ENCODE measurements around the gene SCLT1. TPM values are rescaled to one million over a fixed set of nuclear protein-coding genes. Genes with fewer than 3 reads are reported as not detected.

Gene SCLT1
- total and polyA plus RNA-seq, 2 of the 4 experiments (the other 2 are of a cell fraction): 4.9 to 7.7 TPM

DNA sequence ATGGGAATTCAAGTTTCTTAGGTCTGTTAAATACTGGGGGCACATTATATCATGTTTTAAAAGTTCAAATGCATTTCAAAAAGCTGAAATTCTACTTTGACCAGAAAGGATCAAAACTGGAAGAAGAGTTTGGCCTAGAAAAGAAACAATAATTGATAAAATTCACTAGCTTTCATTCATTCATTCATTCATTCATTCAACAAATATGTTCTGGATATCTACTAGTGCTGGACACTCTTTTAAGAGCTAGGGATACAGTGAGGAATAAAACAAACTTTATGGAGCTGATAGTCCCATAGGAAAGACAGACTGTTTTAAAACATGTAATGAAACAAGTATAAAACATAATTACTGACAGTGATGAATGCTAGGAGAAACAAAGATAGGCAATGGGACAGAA, 177.8 kb downstream of the SCLT1 start:
- Histone ChIP-seq H3K36me3 (ENCODE audit: control insufficient read depth, insufficient read depth, low read length) (no peaks in the 10 kb centered on the region), H2BK15ac (ENCODE audit: low read depth, low read length) (no peak overlapping the region), H3K14ac (replicated peaks; ENCODE audit: low read depth, low read length) (no peak overlapping the region), H2BK5ac (ENCODE audit: low read depth, low read length, poor library complexity, severe bottlenecking) (no peak overlapping the region), H4K91ac (ENCODE audit: insufficient read depth, low read depth, low read length) (no peak overlapping the region), H3K9me1 (ENCODE audit: insufficient read depth, low read length) (no peaks in the 10 kb centered on the region), H2AFZ (replicated peaks; ENCODE audit: low read length, poor library complexity) (no peak overlapping the region), H3K18ac (ENCODE audit: low read depth, low read length) (no peak overlapping the region), H3K9me3 (ENCODE audit: control insufficient read depth, insufficient read depth, low read length) (no peaks in the 10 kb centered on the region), H2AK5ac (ENCODE audit: low read depth, low read length) (no peak overlapping the region), H4K5ac (ENCODE audit: low read depth, low read length) (no peak overlapping the region), H3K23ac (ENCODE audit: low read depth, low read length) (no peak overlapping the region), H3K4ac (ENCODE audit: low read depth, low read length) (no peak overlapping the region), H3K27me3 (ENCODE audit: control insufficient read depth, insufficient read depth, low read length) (no peaks in the 10 kb centered on the region), H4K8ac (ENCODE audit: low read depth in 2 of 2, low read length in 2 of 2) (no peak overlapping the region), H3K27ac (ENCODE audit: insufficient read depth, low read length) (no peak overlapping the region), H2BK20ac (ENCODE audit: low read depth, low read length) (no peak overlapping the region), H3K4me2 (ENCODE audit: low read depth, low read length) (no peak overlapping the region), H3K79me1 (ENCODE audit: low read depth in 1 of 2, low read length in 2 of 2) (peaks cover 0 to 4% of the 10 kb centered on the region in 2 experiments; a peak in 1 of 4 replicates), H3K4me1 (ENCODE audit: control insufficient read depth, insufficient read depth, low read length) (no peaks in the 10 kb centered on the region), H2BK120ac (ENCODE audit: low read depth, low read length) (no peak overlapping the region), H3K9ac (ENCODE audit: low read depth, low read length) (no peak overlapping the region), H4K20me1 (ENCODE audit: insufficient read depth, low read length) (no peaks in the 10 kb centered on the region), H2AK9ac (replicated peaks; ENCODE audit: low read depth, low read length, poor library complexity) (no peak overlapping the region), H3K4me3 (ENCODE audit: insufficient read depth, low read depth, low read length) (no peak overlapping the region), H3K56ac (ENCODE audit: extremely low read depth, insufficient read depth, low read length) (no peak overlapping the region)
- intact Hi-C loops (cut with micrococcal nuclease): no loop called here
- ATAC-seq (ENCODE audit: low read depth): no peak
- TF ChIP-seq CEBPB (IDR thresholded peaks at IDR 0.05; ENCODE audit: low read depth, low read length): no peak
- no peak for TF ChIP-seq RAD21 (IDR thresholded peaks at IDR 0.05; ENCODE audit: low read length)
- no peak for TF ChIP-seq MAFK (IDR thresholded peaks at IDR 0.05; ENCODE audit: low read depth, low read length)
- TF ChIP-seq, protein P1, sequence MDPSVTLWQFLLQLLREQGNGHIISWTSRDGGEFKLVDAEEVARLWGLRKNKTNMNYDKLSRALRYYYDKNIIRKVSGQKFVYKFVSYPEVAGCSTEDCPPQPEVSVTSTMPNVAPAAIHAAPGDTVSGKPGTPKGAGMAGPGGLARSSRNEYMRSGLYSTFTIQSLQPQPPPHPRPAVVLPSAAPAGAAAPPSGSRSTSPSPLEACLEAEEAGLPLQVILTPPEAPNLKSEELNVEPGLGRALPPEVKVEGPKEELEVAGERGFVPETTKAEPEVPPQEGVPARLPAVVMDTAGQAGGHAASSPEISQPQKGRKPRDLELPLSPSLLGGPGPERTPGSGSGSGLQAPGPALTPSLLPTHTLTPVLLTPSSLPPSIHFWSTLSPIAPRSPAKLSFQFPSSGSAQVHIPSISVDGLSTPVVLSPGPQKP (IDR thresholded peaks at IDR 0.05; ENCODE audit: borderline replicate concordance, low read depth, low read length): no peak
- no peak for TF ChIP-seq RFX5 (IDR thresholded peaks at IDR 0.05; ENCODE audit: low read depth, low read length)
- TF ChIP-seq BHLHE40 (IDR thresholded peaks at IDR 0.05; ENCODE audit: low read depth, low read length): no peak
- no peak for TF ChIP-seq POLR2A (IDR thresholded peaks at IDR 0.05; ENCODE audit: low read depth, low read length)
- TF ChIP-seq NFE2L2 (IDR thresholded peaks at IDR 0.05; ENCODE audit: low read depth, low read length): no peak
- no peak for TF ChIP-seq RCOR1 (IDR thresholded peaks at IDR 0.05; ENCODE audit: insufficient replicate concordance, low read length)
- TF ChIP-seq MAZ (IDR thresholded peaks at IDR 0.05; ENCODE audit: borderline replicate concordance, low read depth, low read length): no peak
- TF ChIP-seq CHD1 (IDR thresholded peaks at IDR 0.05; ENCODE audit: low read depth, low read length): no peak
- TF ChIP-seq FOS (IDR thresholded peaks at IDR 0.05; ENCODE audit: low read depth, low read length): no peak
- no peak for TF ChIP-seq MXI1 (IDR thresholded peaks at IDR 0.05; ENCODE audit: borderline replicate concordance, low read depth, low read length)
- TF ChIP-seq CTCF (conservative IDR thresholded peaks at IDR 0.05; ENCODE audit: low read depth, low read length): no peak
- TF ChIP-seq, protein P2, sequence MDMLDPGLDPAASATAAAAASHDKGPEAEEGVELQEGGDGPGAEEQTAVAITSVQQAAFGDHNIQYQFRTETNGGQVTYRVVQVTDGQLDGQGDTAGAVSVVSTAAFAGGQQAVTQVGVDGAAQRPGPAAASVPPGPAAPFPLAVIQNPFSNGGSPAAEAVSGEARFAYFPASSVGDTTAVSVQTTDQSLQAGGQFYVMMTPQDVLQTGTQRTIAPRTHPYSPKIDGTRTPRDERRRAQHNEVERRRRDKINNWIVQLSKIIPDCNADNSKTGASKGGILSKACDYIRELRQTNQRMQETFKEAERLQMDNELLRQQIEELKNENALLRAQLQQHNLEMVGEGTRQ (IDR thresholded peaks at IDR 0.05; ENCODE audit: low read depth, low read length): no peak
- TF ChIP-seq SMC3 (IDR thresholded peaks at IDR 0.05; ENCODE audit: low read depth, low read length): no peak
- BruUV-seq (replicated peaks): no TSS peak
- in situ Hi-C loops (cut with MboI; ENCODE audit: low sequenced_read_pairs): no loop called here
- dilution Hi-C loops (cut with HindIII; ENCODE audit: low sequenced_read_pairs, unreplicated experiment): no loop called here
- CTCF ChIA-PET: no interaction called here
- POLR2A ChIA-PET (ENCODE audit: unreplicated experiment): no interaction called here
- DNase-seq: no peak
